GM23338 (cell line): Measurements from ENCODE around the gene GBP6. TPM values are rescaled to one million over a fixed set of nuclear protein-coding genes. Genes with fewer than 3 reads are reported as not detected.

Experiments
- ATAC-seq: fragments of 200-7000 bp; cut with Tn5 transposase; 3 replicates; pipeline ENCODE4 v1.9.1; 2020
- DNase-seq: peaks from one replicate; pipeline ENCODE4 v3.0.0-alpha.2; 2015; ENCODE audit warnings: low spot score
- H2AFZ ChIP-seq: fragments of 200-600 bp; sonication (generic); 2 replicates; pipeline ENCODE4 v1.8.0; 2016; ENCODE audit warnings: antibody characterized with exemption, mild to moderate bottlenecking, moderate library complexity
- H3F3A ChIP-seq: fragments of 200-600 bp; sonication (generic); replicated peaks from 2 replicates; pipeline ENCODE4 v1.8.0; 2017; ENCODE audit warnings: antibody characterized with exemption, mixed run types, low read depth
- H3K27ac ChIP-seq: fragments of 200-600 bp; sonication (generic); 2 replicates; pipeline ENCODE4 v1.6.1; 2016; ENCODE audit warnings: low read depth
- H3K27me3 ChIP-seq: fragments of 200-600 bp; sonication (generic); 2 replicates; pipeline ENCODE4 v1.8.0; 2016; ENCODE audit warnings: mild to moderate bottlenecking, mixed run types, moderate library complexity; ENCODE audit not compliant: insufficient read depth
- H3K36me3 ChIP-seq: fragments of 200-600 bp; sonication (generic); 2 replicates; pipeline ENCODE4 v1.8.0; 2016; ENCODE audit warnings: mild to moderate bottlenecking; ENCODE audit not compliant: insufficient read depth
- H3K4me1 ChIP-seq: fragments of 200-600 bp; sonication (generic); 2 replicates; pipeline ENCODE4 v1.8.0; 2016; ENCODE audit warnings: mild to moderate bottlenecking, moderate library complexity; ENCODE audit not compliant: insufficient read depth
- H3K4me2 ChIP-seq: fragments of 200-600 bp; sonication (generic); 2 replicates; pipeline ENCODE4 v1.7.1; 2017; ENCODE audit warnings: mixed run types
- H3K4me3 ChIP-seq: fragments of 200-600 bp; sonication (generic); 2 replicates; pipeline ENCODE4 v1.6.1; 2016; ENCODE audit warnings: mixed run types
- H3K79me2 ChIP-seq: fragments of 200-600 bp; sonication (generic); replicated peaks from 2 replicates; pipeline ENCODE4 v1.8.0; 2017; ENCODE audit warnings: mild to moderate bottlenecking; ENCODE audit not compliant: insufficient read depth
- H3K9me2 ChIP-seq: fragments of 200-600 bp; sonication (generic); 2 replicates; pipeline ENCODE4 v1.8.0; 2017; ENCODE audit not compliant: insufficient read depth
- H4K20me1 ChIP-seq: fragments of 200-600 bp; sonication (generic); replicated peaks from 2 replicates; pipeline ENCODE4 v1.8.0; 2017; ENCODE audit warnings: mild to moderate bottlenecking; ENCODE audit not compliant: insufficient read depth
- H3K27ac Mint-ChIP-seq: 2 replicates; pipeline ENCODE4 v1.8.0; 2020; ENCODE audit warnings: inconsistent platforms, mild to moderate bottlenecking, moderate library complexity, mixed read lengths
- H3K27me3 Mint-ChIP-seq: 3 replicates; pipeline ENCODE4 v1.8.0; 2022; ENCODE audit warnings: low read depth, mild to moderate bottlenecking, moderate library complexity, mixed read lengths, inconsistent platforms; ENCODE audit not compliant: insufficient read depth, poor library complexity
- H3K36me3 Mint-ChIP-seq: 3 replicates; pipeline ENCODE4 v1.8.0; 2021; ENCODE audit warnings: low read depth, mild to moderate bottlenecking, inconsistent platforms, moderate library complexity, mixed read lengths
- H3K4me1 Mint-ChIP-seq: 3 replicates; pipeline ENCODE4 v1.8.0; 2020; ENCODE audit warnings: mild to moderate bottlenecking, inconsistent platforms, mixed read lengths
- H3K4me3 Mint-ChIP-seq: 3 replicates; pipeline ENCODE4 v1.8.0; 2021; ENCODE audit warnings: moderate library complexity, mild to moderate bottlenecking, inconsistent platforms, mixed read lengths
- H3K9me3 Mint-ChIP-seq: 3 replicates; pipeline ENCODE4 v1.8.0; 2020; ENCODE audit warnings: moderate library complexity, mild to moderate bottlenecking, inconsistent platforms, mixed read lengths
- CREB1 ChIP-seq: fragments of 250-450 bp; sonication (Bioruptor Pico); IDR thresholded peaks from 2 replicates; pipeline ENCODE4 v1.5.0; 2020; ENCODE audit warnings: low read depth, mild to moderate bottlenecking, moderate library complexity
- CTCF ChIP-seq, 2 experiments: fragments of 200-600 bp in 1 of 2; sonication (generic) in 1 of 2; conservative IDR thresholded peaks; 2 replicates each; pipeline versions ENCODE4 v1.5.1 to v1.6.1; 2016 to 2017; ENCODE audit warnings: antibody characterized with exemption in 2 of 2, low read depth in 2 of 2, mild to moderate bottlenecking in 2 of 2, moderate library complexity in 1 of 2
- ETS1 ChIP-seq: IDR thresholded peaks from 2 replicates; pipeline ENCODE4 v1.6.1; 2016; ENCODE audit warnings: antibody characterized with exemption
- EZH2 ChIP-seq: fragments of 200-600 bp; sonication (generic); IDR thresholded peaks from one replicate; pipeline ENCODE4 v1.8.0; 2017; ENCODE audit warnings: antibody characterized with exemption, mild to moderate bottlenecking, low read depth; ENCODE audit not compliant: unreplicated experiment
- EZH2phosphoT487 ChIP-seq: fragments of 200-600 bp; sonication (generic); IDR thresholded peaks from one replicate; pipeline ENCODE4 v1.8.1; 2018; ENCODE audit warnings: antibody characterized with exemption; ENCODE audit not compliant: unreplicated experiment
- JUNB ChIP-seq: IDR thresholded peaks from one replicate; pipeline ENCODE4 v1.6.1; 2016; ENCODE audit warnings: antibody characterized with exemption; ENCODE audit not compliant: unreplicated experiment
- NANOG ChIP-seq: IDR thresholded peaks from 2 replicates; pipeline ENCODE4 v1.6.1; 2016; ENCODE audit warnings: antibody characterized with exemption, borderline replicate concordance
- POLR2AphosphoS5 ChIP-seq: IDR thresholded peaks from 2 replicates; pipeline ENCODE4 v1.6.1; 2016; ENCODE audit warnings: antibody characterized with exemption, low read depth
- REST ChIP-seq: IDR thresholded peaks from one replicate; pipeline ENCODE4 v1.6.1; 2018; ENCODE audit warnings: antibody characterized with exemption; ENCODE audit not compliant: unreplicated experiment
- STAT1 ChIP-seq: IDR thresholded peaks from one replicate; pipeline ENCODE4 v1.6.1; 2016; ENCODE audit warnings: antibody characterized with exemption; ENCODE audit not compliant: unreplicated experiment
- ZNF114 ChIP-seq: fragments of 250-450 bp; sonication (Bioruptor Pico); IDR thresholded peaks from 2 replicates; pipeline ENCODE4 v1.5.0; 2020; ENCODE audit warnings: mild to moderate bottlenecking, moderate library complexity
- ZNF331 ChIP-seq: fragments of 250-450 bp; sonication (Bioruptor Pico); IDR thresholded peaks from 2 replicates; pipeline ENCODE4 v1.5.0; 2020; ENCODE audit warnings: low read depth, mild to moderate bottlenecking, moderate library complexity
- ZNF462 ChIP-seq: fragments of 250-450 bp; sonication (Bioruptor Pico); IDR thresholded peaks from 2 replicates; pipeline ENCODE4 v1.5.0; 2020; ENCODE audit warnings: mild to moderate bottlenecking, moderate library complexity
- polyA plus RNA-seq: library from polyadenylated mRNA; unstranded; fragments of >200 nt; fragmentation: Nextera tagmentation; extraction: Ambion mirVana; gene quantifications from 2 replicates; pipeline ENCODE4 v1.2.1, GENCODE V29; 2016
- total RNA-seq: library from RNA; depleted of rRNA; stranded (reverse); fragments of >200 nt; shearing (Covaris generic); gene quantifications from 2 replicates; pipeline ENCODE4 v1.2.3, GENCODE V29; 2014

Gene GBP6
- total and polyA plus RNA-seq, 2 experiments from 2014 or later, result not detected

- no peaks in the 10 kb centered on the region for H3K9me2 ChIP-seq
- H3K27me3 ChIP-seq, result no peaks in the 10 kb centered on the region
- no peaks in the 10 kb centered on the region for H3K27me3 Mint-ChIP-seq
- no peak overlapping the region for H3K4me3 ChIP-seq
- TF ChIP-seq STAT1 (no peak), ZNF114 (CRISPR knock-in tag) (no peak), JUNB (no peak), ETS1 (no peak), EZH2 (no peak), NANOG (no peak), REST (no peak), POLR2AphosphoS5 (no peak), ZNF331 (no peak), EZH2phosphoT487 (no peak), CTCF (conservative IDR thresholded peaks at IDR 0.05; ENCODE audit: low read depth in 2 of 2) (no peak), CREB1 (CRISPR knock-in tag) (no peak), ZNF462 (CRISPR knock-in tag) (no peak)
- no peaks in the 10 kb centered on the region for H3K36me3 ChIP-seq
- no peak overlapping the region for H2AFZ ChIP-seq
- H4K20me1 ChIP-seq, result no peaks in the 10 kb centered on the region
- no peak overlapping the region for H3K27ac ChIP-seq
- H3K36me3 Mint-ChIP-seq, result no peaks in the 10 kb centered on the region
- ATAC-seq (no peak), DNase-seq (no peak)
- H3K4me3 Mint-ChIP-seq, result no peak overlapping the region
- H3K27ac Mint-ChIP-seq, result no peak overlapping the region
- H3K9me3 Mint-ChIP-seq, result no peaks in the 10 kb centered on the region; the same call in 2 of the 3 replicates
- peaks cover 9% of the 10 kb centered on the region; the same call in 2 of the 3 replicates for H3K4me1 Mint-ChIP-seq
- H3K4me2 ChIP-seq, result no peak overlapping the region
- no peaks in the 10 kb centered on the region for H3K79me2 ChIP-seq
- H3K4me1 ChIP-seq, result no peaks in the 10 kb centered on the region
- no peaks in the 10 kb centered on the region for H3F3A ChIP-seq
Observed at GRCh38 chr1:89354205-89354604, 9.7 kb upstream of the GBP6 start.
